ENCODE measurements around the gene DNMT3A. TPM values are rescaled to one million over a fixed set of nuclear protein-coding genes. Genes with fewer than 3 reads are reported as not detected.
A peak's percentile ranks its signal among the peaks of the same experiment; 100 is the strongest.

DNMT3A gene
- total RNA-seq, result 10 to 100 TPM in 1 of 4 donors, 1 to 10 TPM in 3; 8.0 to 18.0 (median 9.3) TPM

DNA sequence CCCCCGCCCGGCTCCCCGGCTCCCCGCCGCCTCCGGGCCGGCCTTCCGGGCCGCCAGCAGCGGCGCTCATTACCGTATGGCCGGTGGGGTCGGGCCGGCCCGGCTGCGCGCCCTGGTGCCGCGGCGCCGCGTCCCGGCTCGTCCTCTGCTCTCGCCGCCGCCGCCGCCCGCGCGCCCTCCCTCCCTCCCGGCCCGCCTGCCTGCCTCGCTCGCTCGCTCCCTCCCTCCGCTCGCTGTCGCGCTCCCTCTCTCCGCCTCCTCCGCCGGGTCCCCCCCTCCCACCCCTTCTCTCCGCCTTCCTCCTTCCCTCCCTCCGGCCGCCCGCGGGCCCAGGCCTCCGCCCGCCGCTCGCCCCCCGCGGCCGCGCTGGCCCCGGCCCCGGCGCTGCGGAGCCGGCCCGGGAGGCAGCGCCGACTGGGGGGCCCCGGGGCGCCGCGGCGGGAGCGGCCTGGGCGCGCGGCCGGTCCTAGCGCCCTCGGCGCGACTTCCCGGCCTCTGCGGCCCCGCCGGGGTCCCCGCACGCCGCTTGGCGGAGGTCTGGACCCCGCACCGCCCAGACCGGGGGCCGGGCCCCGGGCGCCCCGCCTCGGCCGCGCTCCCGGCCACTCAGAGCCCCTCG, at the start of gene DNMT3A:
Gene DNMT3A (minus strand): TSS at position 173 of the 619 bp plus-strand sequence. CDS start 27,941 bp downstream, outside the sequence.
- ATAC-seq (ENCODE audit: low FRiP score) (peak; percentile 34), DNase-seq (ENCODE audit: low spot score) (no peak)
- TF ChIP-seq CTCF (IDR thresholded peaks at IDR 0.05), result no peak

- no peak for ATAC-seq (ENCODE audit: low FRiP score)
- no peak for DNase-seq (ENCODE audit: low spot score)
- TF ChIP-seq CTCF (IDR thresholded peaks at IDR 0.05), result no peak
Observed at GRCh38 chr2:25389161-25389560, 47.4 kb upstream of the DNMT3A start.

DNA sequence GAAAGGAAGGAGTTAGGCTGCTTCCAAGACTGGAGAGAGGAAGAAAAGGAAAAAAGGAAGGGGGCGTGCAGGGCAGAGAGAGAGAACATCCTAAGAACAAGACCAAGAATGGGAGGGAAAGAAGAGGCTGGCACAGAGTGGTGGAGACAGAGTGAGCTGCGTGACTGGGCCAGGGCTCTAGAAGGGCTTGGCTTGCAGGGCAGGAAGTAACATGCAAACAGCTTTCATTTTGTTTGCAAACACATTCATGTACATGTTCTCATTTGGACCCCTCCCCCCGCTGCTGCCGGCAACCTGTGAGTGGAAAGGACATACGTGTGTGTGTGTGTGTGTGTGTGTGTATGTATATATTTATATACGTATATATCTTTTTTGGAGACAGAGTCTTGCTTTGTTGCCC, 46.8 kb upstream of the DNMT3A start:
- ATAC-seq (ENCODE audit: low FRiP score), result no peak
- no peak for TF ChIP-seq CTCF (IDR thresholded peaks at IDR 0.05)
- DNase-seq (ENCODE audit: low spot score), result no peak

DNA sequence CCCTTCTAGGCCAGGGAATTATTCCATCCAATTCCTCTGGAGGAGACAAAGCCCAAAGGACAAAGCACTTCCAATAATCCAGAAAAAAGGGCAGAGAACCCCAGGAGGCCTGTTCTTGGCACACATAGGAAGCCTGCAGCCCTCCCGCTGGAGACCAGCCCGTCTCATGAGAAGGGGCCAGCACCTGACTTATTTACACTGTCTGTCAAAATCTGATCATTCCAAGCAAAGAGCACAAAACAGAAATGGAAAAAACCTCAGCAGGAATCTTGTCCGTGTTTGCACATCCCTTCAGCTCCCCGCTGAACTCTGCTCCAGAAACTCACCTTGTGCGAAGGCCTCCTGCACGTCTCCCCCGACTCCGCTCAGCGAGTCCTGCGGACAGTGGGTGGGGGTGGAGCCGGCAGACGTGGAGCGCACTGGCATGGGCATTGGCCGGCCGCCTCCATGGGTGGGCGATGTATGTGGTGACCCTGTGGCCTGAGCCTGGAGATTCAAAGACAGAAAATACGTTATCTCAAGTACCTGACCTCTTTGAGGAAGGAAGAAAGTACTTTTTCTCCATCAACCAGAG, 46.2 kb upstream of the DNMT3A start:
- DNase-seq (ENCODE audit: low spot score) (no peak), ATAC-seq (ENCODE audit: low FRiP score) (no peak)
- no peak for TF ChIP-seq CTCF (IDR thresholded peaks at IDR 0.05)

DNA sequence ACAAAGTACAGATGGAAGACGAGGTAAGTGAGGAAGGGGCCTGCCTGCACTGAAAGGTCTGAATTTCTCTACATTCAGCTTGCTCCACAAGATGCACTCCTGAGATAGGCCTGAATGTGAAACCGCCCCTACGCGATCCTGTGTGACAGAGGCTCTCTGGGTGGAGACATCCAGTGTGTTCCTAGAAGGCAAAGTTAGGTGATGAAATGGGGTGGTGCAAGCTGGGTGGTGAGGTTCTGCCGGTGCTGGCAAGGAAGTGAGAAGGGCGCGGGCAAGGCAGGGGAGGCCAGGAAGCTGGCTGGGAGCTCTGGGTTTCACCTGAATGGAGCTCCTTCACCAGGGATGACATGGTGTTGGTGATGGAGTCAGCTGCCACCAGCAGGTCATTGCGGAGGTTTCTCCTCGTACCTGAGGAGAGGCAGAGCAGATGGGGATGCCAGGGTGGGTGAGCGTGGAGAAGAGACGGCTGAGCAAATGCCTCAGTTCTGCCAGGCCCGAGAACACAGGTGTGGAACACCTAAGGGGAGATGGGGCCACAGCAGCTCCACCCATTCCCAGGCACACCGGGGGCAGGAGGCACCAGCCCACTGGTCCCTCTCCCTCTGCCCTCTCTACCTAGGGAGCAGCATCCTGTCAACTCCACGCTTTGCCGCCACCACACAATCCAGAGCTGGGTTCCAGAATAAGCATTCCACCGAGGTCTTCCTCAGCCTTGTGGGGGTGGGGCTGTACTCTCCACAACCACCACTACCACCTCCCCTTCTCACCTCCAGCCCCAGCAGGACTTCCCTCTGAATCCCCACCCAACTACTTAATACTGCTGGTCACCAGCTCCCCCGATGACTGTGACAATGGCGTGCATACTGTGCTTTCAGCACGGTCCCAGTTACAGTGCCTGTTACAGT, 45.5 kb upstream of the DNMT3A start:
- no peak for TF ChIP-seq CTCF (IDR thresholded peaks at IDR 0.05)
- DNase-seq (ENCODE audit: low spot score) (no peak), ATAC-seq (ENCODE audit: low FRiP score) (no peak)

DNA sequence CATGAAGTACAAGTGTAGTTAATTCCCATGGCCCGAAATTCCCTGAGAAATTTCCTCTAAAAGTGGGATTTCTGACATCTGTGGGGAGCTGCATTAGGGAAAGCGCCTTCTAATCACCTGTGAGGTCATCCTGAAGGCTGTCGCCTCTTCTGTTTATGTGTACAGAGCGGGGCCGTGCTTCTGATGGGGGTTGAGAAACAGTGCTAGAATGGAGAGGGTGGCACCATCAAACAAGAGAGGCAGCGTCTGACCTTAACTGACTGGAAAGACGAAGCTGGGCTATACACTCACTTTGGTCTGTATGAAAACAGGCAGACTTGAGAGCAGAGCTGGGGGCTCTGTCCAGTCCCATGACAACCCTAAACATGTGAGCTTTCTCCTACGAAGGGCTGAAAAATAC, 44.2 kb upstream of the DNMT3A start:
- ATAC-seq (ENCODE audit: low FRiP score) (no peak), DNase-seq (ENCODE audit: low spot score) (no peak)
- TF ChIP-seq CTCF (IDR thresholded peaks at IDR 0.05), result no peak
